ENCODE data around the gene SRP68.
A peak's percentile ranks its signal among the peaks of the same experiment; 100 is the strongest.

Gene SRP68

DNA sequence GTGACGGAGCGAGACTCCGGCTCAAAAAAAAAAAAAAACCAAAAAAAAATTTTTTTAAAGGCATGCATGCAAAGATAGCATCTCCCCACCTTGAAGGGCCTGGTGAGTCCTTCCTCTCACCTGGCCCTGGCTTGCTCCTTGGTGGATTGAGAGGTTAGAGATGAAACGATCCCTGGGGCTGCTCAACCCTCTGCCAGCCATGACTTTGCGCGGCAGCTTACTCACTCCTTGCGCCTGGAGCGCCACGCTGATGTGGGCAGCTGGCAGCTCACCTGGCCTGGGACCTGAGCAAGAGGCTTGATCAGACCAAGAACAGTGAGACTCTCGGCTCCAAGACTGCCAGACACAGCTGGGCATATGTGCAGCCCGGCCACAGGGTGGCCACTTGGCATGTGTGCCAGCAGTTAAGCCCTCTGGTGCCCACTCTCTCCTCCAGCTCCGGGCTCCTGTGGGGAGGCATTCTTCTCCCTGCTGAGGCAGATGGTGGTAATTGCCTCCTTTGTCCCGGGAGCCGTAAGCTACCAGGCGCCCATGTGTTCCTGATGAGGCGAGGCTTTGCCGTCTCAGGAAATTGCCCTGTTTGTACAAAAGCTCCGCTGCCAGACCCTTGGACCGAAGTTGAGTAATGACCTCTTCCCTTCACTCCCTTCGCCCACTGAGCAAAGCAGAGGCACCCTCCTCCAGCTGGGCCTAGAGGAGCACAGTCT lies 40.1 kb downstream of the SRP68 start:
- H3K79me2 ChIP-seq (ENCODE audit: control insufficient read depth, insufficient read depth, low read length): no peaks in the 10 kb centered on the region
- DNase-seq: no peak
- H3K4ac ChIP-seq (ENCODE audit: low read depth, low read length): no peak overlapping the region
- no peaks in the 10 kb centered on the region for H3K36me3 ChIP-seq (ENCODE audit: control insufficient read depth, insufficient read depth, low read length)
- H4K8ac ChIP-seq (ENCODE audit: low read depth, low read length): no peak overlapping the region
- no peak overlapping the region for H3K23ac ChIP-seq (ENCODE audit: low read length)
- H3K79me1 ChIP-seq (ENCODE audit: low read length): no peaks in the 10 kb centered on the region
- H3K4me1 ChIP-seq (ENCODE audit: control insufficient read depth, low read depth, low read length): no peaks in the 10 kb centered on the region
- H2BK120ac ChIP-seq (ENCODE audit: low read depth, low read length): no peak overlapping the region
- WGBS (ENCODE audit: extremely low coverage, insufficient coverage, low lambda C conversion rate): no CpG with 5 or more reads among the region's 20 CpGs
- no peak overlapping the region for H3K18ac ChIP-seq (ENCODE audit: low read length)
- no peak overlapping the region for H2BK15ac ChIP-seq (replicated peaks; ENCODE audit: low read depth)
- no peak overlapping the region for H2BK5ac ChIP-seq (ENCODE audit: low read length)
- no peak overlapping the region for H4K5ac ChIP-seq (ENCODE audit: low read length)
- H3K9ac ChIP-seq (ENCODE audit: low read length): no peak overlapping the region
- no peak overlapping the region for H3K4me2 ChIP-seq (ENCODE audit: low read length)
- no peaks in the 10 kb centered on the region for H3K27me3 ChIP-seq (ENCODE audit: insufficient read depth, low read length, poor library complexity)
- no peak overlapping the region for H3K56ac ChIP-seq (ENCODE audit: low read length)
- H3K4me3 ChIP-seq (ENCODE audit: low read length): no peak overlapping the region
- no peak overlapping the region for H2AK5ac ChIP-seq (ENCODE audit: low read length)
- H3K27ac ChIP-seq (ENCODE audit: low read depth, low read length): no peak overlapping the region

DNA sequence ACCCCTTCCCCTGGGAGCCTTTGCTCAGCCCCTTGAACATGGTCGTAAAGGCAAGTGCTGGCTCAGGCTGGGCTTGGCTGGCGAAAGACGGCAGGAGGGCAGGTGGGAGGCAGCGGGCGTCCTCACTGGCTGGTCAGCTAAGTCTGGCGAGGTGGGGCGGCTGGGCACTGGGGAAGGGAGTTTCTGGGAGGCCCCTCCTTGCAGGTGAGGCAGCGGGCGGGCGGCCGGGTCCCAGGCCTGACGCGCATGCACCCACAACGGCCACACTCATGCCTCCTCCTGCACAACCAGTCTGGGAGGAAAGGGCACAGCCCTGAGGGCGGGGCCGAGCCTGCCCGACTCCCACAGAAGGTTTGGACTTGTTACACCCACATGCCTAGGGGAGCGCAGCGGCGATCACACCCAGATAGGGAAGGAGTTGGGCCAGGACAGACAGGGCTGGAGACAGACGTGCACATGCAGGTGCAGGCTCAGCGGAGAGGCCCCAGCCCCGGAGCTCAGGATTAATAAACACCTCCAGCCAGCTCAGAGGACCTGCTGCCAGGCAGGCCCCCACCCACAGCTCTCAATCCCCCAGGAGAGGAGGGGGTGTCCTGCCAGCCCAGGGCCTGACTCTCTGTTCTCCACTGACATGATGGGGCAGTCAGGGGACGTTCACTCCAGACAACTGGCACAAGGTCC lies 45.0 kb downstream of the SRP68 start, which contains the start of gene EVPL:
Gene EVPL, minus strand, starts transcription at position 148 of the 681 bp plus-strand sequence. Its CDS starts 108 bp downstream, at position 40.
- H3K4ac ChIP-seq (ENCODE audit: low read depth, low read length): no peak within 1 kb of the TSS
- peak within 1 kb of the TSS; percentile 49 for H3K56ac ChIP-seq (ENCODE audit: low read length)
- DNase-seq: no peak
- H3K4me2 ChIP-seq (ENCODE audit: low read length): no peak within 1 kb of the TSS
- H3K9ac ChIP-seq (ENCODE audit: low read length): no peak within 1 kb of the TSS
- WGBS (ENCODE audit: extremely low coverage, insufficient coverage, low lambda C conversion rate): no CpG with 5 or more reads among the region's 24 CpGs
- H2BK15ac ChIP-seq (replicated peaks; ENCODE audit: low read depth): no peak within 1 kb of the TSS
- H3K23ac ChIP-seq (ENCODE audit: low read length): no peak within 1 kb of the TSS
- H3K27ac ChIP-seq (ENCODE audit: low read depth, low read length): no peak within 1 kb of the TSS
- no peak within 1 kb of the TSS for H3K18ac ChIP-seq (ENCODE audit: low read length)
- no peak within 1 kb of the TSS for H2AK5ac ChIP-seq (ENCODE audit: low read length)
- H2BK120ac ChIP-seq (ENCODE audit: low read depth, low read length): no peak within 1 kb of the TSS
- no peak within 1 kb of the TSS for H4K8ac ChIP-seq (ENCODE audit: low read depth, low read length)
- H3K36me3 ChIP-seq (ENCODE audit: control insufficient read depth, insufficient read depth, low read length): no peaks in the 10 kb centered on the region
- H3K79me1 ChIP-seq (ENCODE audit: low read length): no peaks in the 10 kb centered on the region
- H3K79me2 ChIP-seq (ENCODE audit: control insufficient read depth, insufficient read depth, low read length): no peaks in the 10 kb centered on the region
- H2BK5ac ChIP-seq (ENCODE audit: low read length): no peak within 1 kb of the TSS
- H3K4me3 ChIP-seq (ENCODE audit: low read length): no peak within 1 kb of the TSS
- no peaks in the 10 kb centered on the region for H3K27me3 ChIP-seq (ENCODE audit: insufficient read depth, low read length, poor library complexity)
- no peaks in the 10 kb centered on the region for H3K4me1 ChIP-seq (ENCODE audit: control insufficient read depth, low read depth, low read length)
- no peak within 1 kb of the TSS for H4K5ac ChIP-seq (ENCODE audit: low read length)

- no peak overlapping the region for H4K8ac ChIP-seq (ENCODE audit: low read depth, low read length)
- WGBS (ENCODE audit: extremely low coverage, insufficient coverage, low lambda C conversion rate): no CpG with 5 or more reads among the region's 15 CpGs
Observed at GRCh38 chr17:76026714-76027158, 45.6 kb downstream of the SRP68 start.

GRCh38 chr17:76025294-76025693 lies 47.0 kb downstream of the SRP68 start:
- H3K9ac ChIP-seq (ENCODE audit: low read length): no peak overlapping the region
- no CpG with 5 or more reads among the region's 12 CpGs for WGBS (ENCODE audit: extremely low coverage, insufficient coverage, low lambda C conversion rate)

More at GRCh38 chr17:76026714-76027158, 45.6 kb downstream of the SRP68 start:
- H4K5ac ChIP-seq (ENCODE audit: low read length): no peak overlapping the region
- no peak overlapping the region for H3K27ac ChIP-seq (ENCODE audit: low read depth, low read length)
- H3K56ac ChIP-seq (ENCODE audit: low read length): peak overlapping the region; percentile 49
- H3K27me3 ChIP-seq (ENCODE audit: insufficient read depth, low read length, poor library complexity): no peaks in the 10 kb centered on the region
- H3K23ac ChIP-seq (ENCODE audit: low read length): no peak overlapping the region
- H2BK120ac ChIP-seq (ENCODE audit: low read depth, low read length): no peak overlapping the region
- no peak overlapping the region for H3K4me2 ChIP-seq (ENCODE audit: low read length)
- H3K4me1 ChIP-seq (ENCODE audit: control insufficient read depth, low read depth, low read length): no peaks in the 10 kb centered on the region
- no peaks in the 10 kb centered on the region for H3K36me3 ChIP-seq (ENCODE audit: control insufficient read depth, insufficient read depth, low read length)
- no peak overlapping the region for H2AK5ac ChIP-seq (ENCODE audit: low read length)
- no peaks in the 10 kb centered on the region for H3K79me2 ChIP-seq (ENCODE audit: control insufficient read depth, insufficient read depth, low read length)
- no peak overlapping the region for H3K4ac ChIP-seq (ENCODE audit: low read depth, low read length)
- H3K4me3 ChIP-seq (ENCODE audit: low read length): no peak overlapping the region
- no peak overlapping the region for H3K9ac ChIP-seq (ENCODE audit: low read length)
- no peak overlapping the region for H2BK5ac ChIP-seq (ENCODE audit: low read length)
- no peak overlapping the region for H3K18ac ChIP-seq (ENCODE audit: low read length)
- no peaks in the 10 kb centered on the region for H3K79me1 ChIP-seq (ENCODE audit: low read length)
- DNase-seq: no peak
- no peak overlapping the region for H2BK15ac ChIP-seq (replicated peaks; ENCODE audit: low read depth)

DNA sequence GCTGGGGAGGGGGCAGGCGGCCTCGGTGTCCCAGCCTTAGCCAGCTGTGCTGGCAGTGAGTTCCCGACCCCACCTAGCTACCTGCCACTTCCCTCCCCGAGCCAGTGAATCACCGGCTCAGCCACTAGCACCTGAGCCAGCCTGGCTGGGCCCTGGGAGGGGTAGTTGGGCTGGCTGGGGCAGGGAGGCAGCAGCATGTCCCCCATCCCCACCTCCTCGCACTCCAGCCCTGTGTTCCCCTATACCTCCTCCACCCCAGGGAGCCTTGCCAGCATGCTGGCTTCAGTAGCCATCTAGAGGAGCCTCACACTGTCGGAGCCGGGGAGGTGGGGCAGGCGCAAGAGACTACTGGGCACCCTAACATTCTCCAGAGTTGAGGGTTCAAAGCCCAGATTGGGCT lies 48.0 kb downstream of the SRP68 start:
- no peak overlapping the region for H3K4me2 ChIP-seq (ENCODE audit: low read length)
- H2BK15ac ChIP-seq (replicated peaks; ENCODE audit: low read depth): no peak overlapping the region
- DNase-seq: no peak
- no peak overlapping the region for H2BK120ac ChIP-seq (ENCODE audit: low read depth, low read length)
- H3K27ac ChIP-seq (ENCODE audit: low read depth, low read length): no peak overlapping the region
- no peak overlapping the region for H3K18ac ChIP-seq (ENCODE audit: low read length)
- no CpG with 5 or more reads among the region's 9 CpGs for WGBS (ENCODE audit: extremely low coverage, insufficient coverage, low lambda C conversion rate)
- no peak overlapping the region for H3K56ac ChIP-seq (ENCODE audit: low read length)
- H3K4me3 ChIP-seq (ENCODE audit: low read length): no peak overlapping the region
- no peak overlapping the region for H2AK5ac ChIP-seq (ENCODE audit: low read length)
- no peak overlapping the region for H2BK5ac ChIP-seq (ENCODE audit: low read length)
- H3K4ac ChIP-seq (ENCODE audit: low read depth, low read length): no peak overlapping the region
- H3K79me2 ChIP-seq (ENCODE audit: control insufficient read depth, insufficient read depth, low read length): no peaks in the 10 kb centered on the region
- no peak overlapping the region for H3K9ac ChIP-seq (ENCODE audit: low read length)
- no peaks in the 10 kb centered on the region for H3K79me1 ChIP-seq (ENCODE audit: low read length)
- H4K8ac ChIP-seq (ENCODE audit: low read depth, low read length): no peak overlapping the region
- no peak overlapping the region for H3K23ac ChIP-seq (ENCODE audit: low read length)
- no peaks in the 10 kb centered on the region for H3K27me3 ChIP-seq (ENCODE audit: insufficient read depth, low read length, poor library complexity)
- no peaks in the 10 kb centered on the region for H3K36me3 ChIP-seq (ENCODE audit: control insufficient read depth, insufficient read depth, low read length)
- no peaks in the 10 kb centered on the region for H3K4me1 ChIP-seq (ENCODE audit: control insufficient read depth, low read depth, low read length)
- no peak overlapping the region for H4K5ac ChIP-seq (ENCODE audit: low read length)

More at GRCh38 chr17:76025294-76025693, 47.0 kb downstream of the SRP68 start:
- H3K23ac ChIP-seq (ENCODE audit: low read length): no peak overlapping the region
- H3K18ac ChIP-seq (ENCODE audit: low read length): no peak overlapping the region
- no peak overlapping the region for H3K4me3 ChIP-seq (ENCODE audit: low read length)
- H3K4me2 ChIP-seq (ENCODE audit: low read length): no peak overlapping the region
- H3K4me1 ChIP-seq (ENCODE audit: control insufficient read depth, low read depth, low read length): no peaks in the 10 kb centered on the region
- H3K27ac ChIP-seq (ENCODE audit: low read depth, low read length): no peak overlapping the region
- H2BK120ac ChIP-seq (ENCODE audit: low read depth, low read length): no peak overlapping the region
- DNase-seq: no peak
- H2BK5ac ChIP-seq (ENCODE audit: low read length): no peak overlapping the region
- H3K27me3 ChIP-seq (ENCODE audit: insufficient read depth, low read length, poor library complexity): no peaks in the 10 kb centered on the region
- H3K56ac ChIP-seq (ENCODE audit: low read length): no peak overlapping the region
- H2BK15ac ChIP-seq (replicated peaks; ENCODE audit: low read depth): no peak overlapping the region
- no peak overlapping the region for H4K5ac ChIP-seq (ENCODE audit: low read length)
- no peak overlapping the region for H2AK5ac ChIP-seq (ENCODE audit: low read length)
- H4K8ac ChIP-seq (ENCODE audit: low read depth, low read length): no peak overlapping the region
- no peaks in the 10 kb centered on the region for H3K36me3 ChIP-seq (ENCODE audit: control insufficient read depth, insufficient read depth, low read length)
- no peak overlapping the region for H3K4ac ChIP-seq (ENCODE audit: low read depth, low read length)
- no peaks in the 10 kb centered on the region for H3K79me1 ChIP-seq (ENCODE audit: low read length)
- no peaks in the 10 kb centered on the region for H3K79me2 ChIP-seq (ENCODE audit: control insufficient read depth, insufficient read depth, low read length)
